Liver (tissue), 9 donors: ENCODE data around the gene DYNAP. TPM values are rescaled to one million over a fixed set of nuclear protein-coding genes. Genes with fewer than 3 reads are reported as not detected.

Experiments
- DNase-seq: peaks from one replicate; pipeline ENCODE4 v3.0.0-alpha.2; 2017; ENCODE audit warnings: low spot score
- H3K27ac ChIP-seq, 2 donors: one replicate each; pipeline ENCODE4 v1.7.0; 2013; ENCODE audit warnings: inconsistent platforms in 2 of 2, low read length in 2 of 2, control low read depth in 1 of 2, low read depth in 1 of 2, mild to moderate bottlenecking in 1 of 2
- H3K27me3 ChIP-seq, 4 donors: one replicate each; pipeline versions ENCODE4 v1.6.1 to v1.7.0; 2013; ENCODE audit warnings: low read length in 3 of 4, inconsistent platforms in 1 of 4, mild to moderate bottlenecking in 1 of 4, moderate library complexity in 1 of 4; ENCODE audit not compliant: control insufficient read depth in 4 of 4, insufficient read depth in 4 of 4
- H3K36me3 ChIP-seq, 4 donors: one replicate each; pipeline versions ENCODE4 v1.6.1 to v1.7.0; 2013; ENCODE audit warnings: low read length in 3 of 4, mild to moderate bottlenecking in 3 of 4, low read depth in 1 of 4, moderate library complexity in 1 of 4; ENCODE audit not compliant: control insufficient read depth in 4 of 4, insufficient read depth in 3 of 4
- H3K4me1 ChIP-seq, 4 donors: one replicate each; pipeline versions ENCODE4 v1.6.1 to v1.7.0; 2013; ENCODE audit warnings: low read length in 3 of 4, mild to moderate bottlenecking in 3 of 4, moderate library complexity in 1 of 4; ENCODE audit not compliant: control insufficient read depth in 4 of 4, insufficient read depth in 4 of 4
- H3K4me3 ChIP-seq, 3 donors: one replicate each; pipeline versions ENCODE4 v1.6.1 to v1.7.0; 2013; ENCODE audit warnings: low read length in 3 of 3, control low read depth in 1 of 3, low read depth in 1 of 3, mild to moderate bottlenecking in 1 of 3
- H3K9ac ChIP-seq, 2 donors: one replicate each; pipeline ENCODE4 v1.7.0; 2013; ENCODE audit warnings: low read length in 2 of 2, mild to moderate bottlenecking in 2 of 2, moderate library complexity in 2 of 2, control low read depth in 1 of 2, low read depth in 1 of 2
- H3K9me3 ChIP-seq, 4 donors: one replicate each; pipeline versions ENCODE4 v1.6.1 to v1.7.0; 2013; ENCODE audit warnings: low read length in 3 of 4; ENCODE audit not compliant: control insufficient read depth in 4 of 4
- EGR1 ChIP-seq, 2 donors: IDR thresholded peaks; 2 replicates each; pipeline ENCODE4 v1.6.1; 2016 to 2018; ENCODE audit warnings: antibody characterized with exemption in 2 of 2, low read depth in 2 of 2
- FOXA1 ChIP-seq: IDR thresholded peaks from 2 replicates; pipeline ENCODE4 v1.6.1; 2016; ENCODE audit warnings: antibody characterized with exemption
- FOXA2 ChIP-seq: IDR thresholded peaks from 2 replicates; pipeline ENCODE4 v1.6.1; 2016; ENCODE audit warnings: antibody characterized with exemption
- GABPA ChIP-seq, 2 donors: IDR thresholded peaks in 1 of 2; conservative IDR thresholded peaks in 1 of 2; 2 replicates each; pipeline ENCODE4 v1.6.1; 2016; ENCODE audit warnings: antibody characterized with exemption in 2 of 2, mild to moderate bottlenecking in 1 of 2, moderate library complexity in 1 of 2
- HNF4A ChIP-seq, 2 donors: conservative IDR thresholded peaks; 2 replicates each; pipeline ENCODE4 v1.6.1; 2016; ENCODE audit warnings: antibody characterized with exemption in 2 of 2, mild to moderate bottlenecking in 2 of 2
- HNF4G ChIP-seq: IDR thresholded peaks from 2 replicates; pipeline ENCODE4 v1.6.1; 2016; ENCODE audit warnings: antibody characterized with exemption
- JUND ChIP-seq, 2 donors: IDR thresholded peaks; 2 replicates each; pipeline ENCODE4 v1.6.1; 2016; ENCODE audit warnings: antibody characterized with exemption in 2 of 2
- NR2F2 ChIP-seq: IDR thresholded peaks from 2 replicates; pipeline ENCODE4 v1.6.1; 2016; ENCODE audit warnings: antibody characterized with exemption
- RAD21 ChIP-seq, 2 donors: IDR thresholded peaks; 2 replicates each; pipeline ENCODE4 v1.6.1; 2016; ENCODE audit warnings: antibody characterized with exemption in 2 of 2, mild to moderate bottlenecking in 2 of 2
- RXRA ChIP-seq, 2 donors: IDR thresholded peaks; 2 replicates each; pipeline ENCODE4 v1.6.1; 2017 to 2018; ENCODE audit warnings: antibody characterized with exemption in 2 of 2, mild to moderate bottlenecking in 1 of 2
- SP1 ChIP-seq: IDR thresholded peaks from 2 replicates; pipeline ENCODE4 v1.6.1; 2018; ENCODE audit warnings: antibody characterized with exemption, mild to moderate bottlenecking
- TAF1 ChIP-seq: conservative IDR thresholded peaks from 2 replicates; pipeline ENCODE4 v1.6.1; 2016; ENCODE audit warnings: antibody characterized with exemption, mild to moderate bottlenecking
- YY1 ChIP-seq: IDR thresholded peaks from 2 replicates; pipeline ENCODE4 v1.6.1; 2016; ENCODE audit warnings: antibody characterized with exemption, mild to moderate bottlenecking
- WGBS: extraction: QIAGEN DNeasy Blood & Tissue Kit; methylation state at CpG from one replicate; pipeline ENCODE4 v1.1.7; 2013; 5-methylcytosine and 5-hydroxymethylcytosine counted together
- polyA plus RNA-seq, 2 donors: library from polyadenylated mRNA; stranded (reverse) in 1 of 2; unstranded in 1 of 2; fragments of 200-250 nt in 1 of 2; fragments of >200 nt in 1 of 2; fragmentation: Nextera tagmentation in 1 of 2; extraction: Ambion mirVana in 1 of 2; gene quantifications; one replicate each; pipeline versions ENCODE4 v1.2.1 to v1.2.3, GENCODE V29; 2013 to 2015
- total RNA-seq, 2 donors: library from RNA; depleted of rRNA; stranded (reverse); fragments of >200 nt; gene quantifications; one replicate each; pipeline ENCODE4 v1.2.3, GENCODE V29; 2014
- TF ChIP-seq, protein P1 (sequence below): IDR thresholded peaks from 2 replicates; pipeline ENCODE4 v1.6.1; 2016; ENCODE audit warnings: antibody characterized with exemption, mild to moderate bottlenecking
- TF ChIP-seq, protein P2 (sequence below): fragments of 150-350 bp; IDR thresholded peaks from 2 replicates; pipeline ENCODE4 v1.5.1; 2017; ENCODE audit warnings: improper control_type of control experiment, low read depth, low read length; ENCODE audit not compliant: missing input control
- TF ChIP-seq, protein P3 (sequence below): IDR thresholded peaks from 2 replicates; pipeline ENCODE4 v1.6.1; 2016; ENCODE audit warnings: antibody characterized with exemption
- TF ChIP-seq, protein P4 (sequence below): IDR thresholded peaks from 2 replicates; pipeline ENCODE4 v1.6.1; 2016; ENCODE audit warnings: antibody characterized with exemption
- TF ChIP-seq, protein P5 (sequence below): IDR thresholded peaks from 2 replicates; pipeline ENCODE4 v1.6.1; 2016; ENCODE audit warnings: antibody characterized with exemption
- donor health status: healthy.
- donor health status: healthy.
- donor health status: healthy.
- donor health status: healthy.
- donor health status: healthy.

Gene DYNAP
- total and polyA plus RNA-seq, 4 donors: not detected

DNA sequence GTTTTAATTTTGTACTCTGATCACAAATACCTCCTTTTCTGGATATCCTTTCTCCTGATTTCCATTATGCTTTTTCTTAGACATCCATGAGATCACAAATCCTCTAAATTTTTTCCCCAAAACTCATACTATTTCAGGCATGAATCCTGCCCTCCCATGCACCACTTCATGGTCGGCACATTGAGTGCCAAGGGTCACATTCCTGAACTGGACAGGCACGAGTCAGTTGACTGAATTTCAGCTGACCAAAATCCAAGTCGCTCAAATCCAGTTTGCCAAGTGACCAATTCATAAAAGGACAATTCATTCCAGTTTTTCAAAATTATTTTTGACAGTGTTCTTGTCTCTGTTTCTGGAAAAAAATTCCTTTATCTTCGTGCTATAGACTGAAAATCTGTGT lies 22.1 kb downstream of the DYNAP start:
- no peaks in the 10 kb centered on the region for H3K27me3 ChIP-seq
- H3K27ac ChIP-seq: no peak overlapping the region
- 45% methylated on average over 4 of the region's 4 CpGs for WGBS
- no peaks in the 10 kb centered on the region for H3K36me3 ChIP-seq
- H3K9me3 ChIP-seq: no peaks in the 10 kb centered on the region
- H3K4me3 ChIP-seq: no peak overlapping the region
- H3K9ac ChIP-seq: no peak overlapping the region
- no peak for DNase-seq
- H3K4me1 ChIP-seq: peaks cover 0 to 6% (median 1%) of the 10 kb centered on the region in 4 donors
- TF ChIP-seq, protein P1, sequence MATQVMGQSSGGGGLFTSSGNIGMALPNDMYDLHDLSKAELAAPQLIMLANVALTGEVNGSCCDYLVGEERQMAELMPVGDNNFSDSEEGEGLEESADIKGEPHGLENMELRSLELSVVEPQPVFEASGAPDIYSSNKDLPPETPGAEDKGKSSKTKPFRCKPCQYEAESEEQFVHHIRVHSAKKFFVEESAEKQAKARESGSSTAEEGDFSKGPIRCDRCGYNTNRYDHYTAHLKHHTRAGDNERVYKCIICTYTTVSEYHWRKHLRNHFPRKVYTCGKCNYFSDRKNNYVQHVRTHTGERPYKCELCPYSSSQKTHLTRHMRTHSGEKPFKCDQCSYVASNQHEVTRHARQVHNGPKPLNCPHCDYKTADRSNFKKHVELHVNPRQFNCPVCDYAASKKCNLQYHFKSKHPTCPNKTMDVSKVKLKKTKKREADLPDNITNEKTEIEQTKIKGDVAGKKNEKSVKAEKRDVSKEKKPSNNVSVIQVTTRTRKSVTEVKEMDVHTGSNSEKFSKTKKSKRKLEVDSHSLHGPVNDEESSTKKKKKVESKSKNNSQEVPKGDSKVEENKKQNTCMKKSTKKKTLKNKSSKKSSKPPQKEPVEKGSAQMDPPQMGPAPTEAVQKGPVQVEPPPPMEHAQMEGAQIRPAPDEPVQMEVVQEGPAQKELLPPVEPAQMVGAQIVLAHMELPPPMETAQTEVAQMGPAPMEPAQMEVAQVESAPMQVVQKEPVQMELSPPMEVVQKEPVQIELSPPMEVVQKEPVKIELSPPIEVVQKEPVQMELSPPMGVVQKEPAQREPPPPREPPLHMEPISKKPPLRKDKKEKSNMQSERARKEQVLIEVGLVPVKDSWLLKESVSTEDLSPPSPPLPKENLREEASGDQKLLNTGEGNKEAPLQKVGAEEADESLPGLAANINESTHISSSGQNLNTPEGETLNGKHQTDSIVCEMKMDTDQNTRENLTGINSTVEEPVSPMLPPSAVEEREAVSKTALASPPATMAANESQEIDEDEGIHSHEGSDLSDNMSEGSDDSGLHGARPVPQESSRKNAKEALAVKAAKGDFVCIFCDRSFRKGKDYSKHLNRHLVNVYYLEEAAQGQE: no peak
- TF ChIP-seq, protein P2, sequence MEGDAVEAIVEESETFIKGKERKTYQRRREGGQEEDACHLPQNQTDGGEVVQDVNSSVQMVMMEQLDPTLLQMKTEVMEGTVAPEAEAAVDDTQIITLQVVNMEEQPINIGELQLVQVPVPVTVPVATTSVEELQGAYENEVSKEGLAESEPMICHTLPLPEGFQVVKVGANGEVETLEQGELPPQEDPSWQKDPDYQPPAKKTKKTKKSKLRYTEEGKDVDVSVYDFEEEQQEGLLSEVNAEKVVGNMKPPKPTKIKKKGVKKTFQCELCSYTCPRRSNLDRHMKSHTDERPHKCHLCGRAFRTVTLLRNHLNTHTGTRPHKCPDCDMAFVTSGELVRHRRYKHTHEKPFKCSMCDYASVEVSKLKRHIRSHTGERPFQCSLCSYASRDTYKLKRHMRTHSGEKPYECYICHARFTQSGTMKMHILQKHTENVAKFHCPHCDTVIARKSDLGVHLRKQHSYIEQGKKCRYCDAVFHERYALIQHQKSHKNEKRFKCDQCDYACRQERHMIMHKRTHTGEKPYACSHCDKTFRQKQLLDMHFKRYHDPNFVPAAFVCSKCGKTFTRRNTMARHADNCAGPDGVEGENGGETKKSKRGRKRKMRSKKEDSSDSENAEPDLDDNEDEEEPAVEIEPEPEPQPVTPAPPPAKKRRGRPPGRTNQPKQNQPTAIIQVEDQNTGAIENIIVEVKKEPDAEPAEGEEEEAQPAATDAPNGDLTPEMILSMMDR: no peak
- TF ChIP-seq GABPA (IDR thresholded peaks at IDR 0.05 in 1 of 2, conservative IDR thresholded peaks at IDR 0.05 in 1 of 2) (no peak), FOXA2 (no peak), RAD21 (IDR thresholded peaks at IDR 0.05) (no peak), EGR1 (IDR thresholded peaks at IDR 0.05; ENCODE audit: low read depth in 2 of 2) (no peak), YY1 (peak; percentile 31), HNF4G (no peak), FOXA1 (no peak), RXRA (IDR thresholded peaks at IDR 0.05) (peak in 1 of 2 donors; percentile 50), SP1 (peak; percentile 24), NR2F2 (no peak), HNF4A (conservative IDR thresholded peaks at IDR 0.05) (peak; percentile 42 to 81), TAF1 (no peak), JUND (IDR thresholded peaks at IDR 0.05) (no peak)
- TF ChIP-seq, protein P3, sequence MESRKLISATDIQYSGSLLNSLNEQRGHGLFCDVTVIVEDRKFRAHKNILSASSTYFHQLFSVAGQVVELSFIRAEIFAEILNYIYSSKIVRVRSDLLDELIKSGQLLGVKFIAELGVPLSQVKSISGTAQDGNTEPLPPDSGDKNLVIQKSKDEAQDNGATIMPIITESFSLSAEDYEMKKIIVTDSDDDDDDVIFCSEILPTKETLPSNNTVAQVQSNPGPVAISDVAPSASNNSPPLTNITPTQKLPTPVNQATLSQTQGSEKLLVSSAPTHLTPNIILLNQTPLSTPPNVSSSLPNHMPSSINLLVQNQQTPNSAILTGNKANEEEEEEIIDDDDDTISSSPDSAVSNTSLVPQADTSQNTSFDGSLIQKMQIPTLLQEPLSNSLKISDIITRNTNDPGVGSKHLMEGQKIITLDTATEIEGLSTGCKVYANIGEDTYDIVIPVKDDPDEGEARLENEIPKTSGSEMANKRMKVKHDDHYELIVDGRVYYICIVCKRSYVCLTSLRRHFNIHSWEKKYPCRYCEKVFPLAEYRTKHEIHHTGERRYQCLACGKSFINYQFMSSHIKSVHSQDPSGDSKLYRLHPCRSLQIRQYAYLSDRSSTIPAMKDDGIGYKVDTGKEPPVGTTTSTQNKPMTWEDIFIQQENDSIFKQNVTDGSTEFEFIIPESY: no peak
- TF ChIP-seq, protein P4, sequence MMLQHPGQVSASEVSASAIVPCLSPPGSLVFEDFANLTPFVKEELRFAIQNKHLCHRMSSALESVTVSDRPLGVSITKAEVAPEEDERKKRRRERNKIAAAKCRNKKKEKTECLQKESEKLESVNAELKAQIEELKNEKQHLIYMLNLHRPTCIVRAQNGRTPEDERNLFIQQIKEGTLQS: no peak
- TF ChIP-seq, protein P5, sequence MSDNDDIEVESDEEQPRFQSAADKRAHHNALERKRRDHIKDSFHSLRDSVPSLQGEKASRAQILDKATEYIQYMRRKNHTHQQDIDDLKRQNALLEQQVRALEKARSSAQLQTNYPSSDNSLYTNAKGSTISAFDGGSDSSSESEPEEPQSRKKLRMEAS: no peak
